B cell (primary cell): ENCODE measurements around the gene LDHAL6B.

Experiments
- EZH2 ChIP-seq: IDR thresholded peaks from 2 replicates; pipeline ENCODE4 v1.6.1; 2012; ENCODE audit warnings: borderline replicate concordance, low read depth, mild to moderate bottlenecking, moderate library complexity, low read length; ENCODE audit not compliant: insufficient read depth, poor library complexity, severe bottlenecking
- TF ChIP-seq, protein P1 (sequence below): fragments of 200-600 bp; IDR thresholded peaks from one replicate; pipeline ENCODE4 v1.8.0; 2022; ENCODE audit warnings: antibody characterized with exemption, mild to moderate bottlenecking

DNA sequence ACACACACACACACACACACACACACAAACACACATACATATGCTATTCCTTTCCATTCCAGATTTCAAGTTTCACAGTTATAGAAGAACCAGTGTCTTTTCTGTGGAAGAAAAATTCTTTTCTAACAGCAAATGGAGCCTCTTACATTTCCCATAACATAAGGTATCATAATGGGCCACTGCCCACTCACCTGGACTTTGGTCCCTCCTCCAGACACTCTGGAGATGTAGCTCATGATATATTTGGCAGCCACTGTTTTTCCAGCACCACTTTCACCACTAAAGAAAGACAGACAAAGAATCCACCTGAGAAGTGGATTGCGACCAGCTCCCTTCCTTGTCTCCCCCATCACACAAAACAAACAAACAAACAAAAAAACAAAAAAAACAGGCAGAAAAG lies 29.8 kb downstream of the LDHAL6B start:
- TF ChIP-seq, protein P1, sequence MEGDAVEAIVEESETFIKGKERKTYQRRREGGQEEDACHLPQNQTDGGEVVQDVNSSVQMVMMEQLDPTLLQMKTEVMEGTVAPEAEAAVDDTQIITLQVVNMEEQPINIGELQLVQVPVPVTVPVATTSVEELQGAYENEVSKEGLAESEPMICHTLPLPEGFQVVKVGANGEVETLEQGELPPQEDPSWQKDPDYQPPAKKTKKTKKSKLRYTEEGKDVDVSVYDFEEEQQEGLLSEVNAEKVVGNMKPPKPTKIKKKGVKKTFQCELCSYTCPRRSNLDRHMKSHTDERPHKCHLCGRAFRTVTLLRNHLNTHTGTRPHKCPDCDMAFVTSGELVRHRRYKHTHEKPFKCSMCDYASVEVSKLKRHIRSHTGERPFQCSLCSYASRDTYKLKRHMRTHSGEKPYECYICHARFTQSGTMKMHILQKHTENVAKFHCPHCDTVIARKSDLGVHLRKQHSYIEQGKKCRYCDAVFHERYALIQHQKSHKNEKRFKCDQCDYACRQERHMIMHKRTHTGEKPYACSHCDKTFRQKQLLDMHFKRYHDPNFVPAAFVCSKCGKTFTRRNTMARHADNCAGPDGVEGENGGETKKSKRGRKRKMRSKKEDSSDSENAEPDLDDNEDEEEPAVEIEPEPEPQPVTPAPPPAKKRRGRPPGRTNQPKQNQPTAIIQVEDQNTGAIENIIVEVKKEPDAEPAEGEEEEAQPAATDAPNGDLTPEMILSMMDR, result no peak
- TF ChIP-seq EZH2, result no peak
